IMR-90 (cell line): ENCODE measurements around the gene ADAM12. TPM values are rescaled to one million over a fixed set of nuclear protein-coding genes. Genes with fewer than 3 reads are reported as not detected.
A peak's percentile ranks its signal among the peaks of the same experiment; 100 is the strongest.

Source experiments
- ATAC-seq: fragments of 200-7000 bp; cut with Tn5 transposase; 2 replicates; pipeline ENCODE4 v1.9.1; 2020; ENCODE audit warnings: low read depth, mild to moderate bottlenecking, moderate library complexity
- BruUV-seq: library from RNA; stranded (reverse); fragments of 400-500 nt; replicated peaks from 2 replicates; lab custom pipeline; 2021; lab: Mats Ljungman, UMichigan
- CTCF ChIA-PET: fragments of 300-600 bp; formaldehyde crosslinking; extraction: SDS; loops from one replicate; lab custom pipeline; 2021; ENCODE audit warnings: antibody characterized with exemption; lab: Yijun Ruan, JAX
- POLR2A ChIA-PET: fragments of 300-600 bp; sonication (Branson Sonifier 250); formaldehyde crosslinking; loops from one replicate; lab custom pipeline; 2022; ENCODE audit warnings: antibody characterized with exemption; ENCODE audit not compliant: unreplicated experiment; lab: Charles Lee
- DNase-seq: peaks from one replicate; pipeline ENCODE4 v3.0.0; 2013
- H2AFZ ChIP-seq: replicated peaks from 2 replicates; pipeline ENCODE3; 2013; ENCODE audit warnings: low read length, mild to moderate bottlenecking; ENCODE audit not compliant: poor library complexity
- H2AK5ac ChIP-seq: 2 replicates; pipeline ENCODE4 v1.6.1; 2013; ENCODE audit warnings: low read depth, low read length, inconsistent platforms
- H2AK9ac ChIP-seq: replicated peaks from 2 replicates; pipeline ENCODE3; 2013; ENCODE audit warnings: mild to moderate bottlenecking, low read depth, low read length, moderate library complexity; ENCODE audit not compliant: poor library complexity
- H2BK120ac ChIP-seq: 2 replicates; pipeline ENCODE4 v1.6.1; 2013; ENCODE audit warnings: low read depth, low read length, inconsistent platforms
- H2BK15ac ChIP-seq: 3 replicates; pipeline ENCODE4 v1.6.1; 2013; ENCODE audit warnings: low read depth, low read length, inconsistent platforms
- H2BK20ac ChIP-seq: 2 replicates; pipeline ENCODE4 v1.6.1; 2013; ENCODE audit warnings: low read depth, mild to moderate bottlenecking, inconsistent platforms, low read length, moderate library complexity
- H2BK5ac ChIP-seq: 2 replicates; pipeline ENCODE4 v1.6.1; 2013; ENCODE audit warnings: mild to moderate bottlenecking, low read depth, low read length, inconsistent platforms; ENCODE audit not compliant: poor library complexity, severe bottlenecking
- H3K14ac ChIP-seq: replicated peaks from 2 replicates; pipeline ENCODE4 v1.6.1; 2013; ENCODE audit warnings: low read depth, low read length, inconsistent platforms
- H3K18ac ChIP-seq: 2 replicates; pipeline ENCODE4 v1.6.1; 2013; ENCODE audit warnings: low read depth, low read length, control low read depth
- H3K23ac ChIP-seq: 2 replicates; pipeline ENCODE4 v1.6.1; 2013; ENCODE audit warnings: low read depth, low read length, inconsistent platforms
- H3K27ac ChIP-seq: 2 replicates; pipeline ENCODE4 v1.5.1; 2013; ENCODE audit warnings: mild to moderate bottlenecking, control low read depth, low read length; ENCODE audit not compliant: insufficient read depth
- H3K27me3 ChIP-seq: 2 replicates; pipeline ENCODE4 v1.6.1; 2013; ENCODE audit warnings: low read length; ENCODE audit not compliant: control insufficient read depth, insufficient read depth
- H3K36me3 ChIP-seq: 2 replicates; pipeline ENCODE4 v1.6.1; 2013; ENCODE audit warnings: low read length, mixed read lengths; ENCODE audit not compliant: control insufficient read depth, insufficient read depth
- H3K4ac ChIP-seq: 2 replicates; pipeline ENCODE4 v1.6.1; 2013; ENCODE audit warnings: low read depth, low read length, inconsistent platforms
- H3K4me1 ChIP-seq: 2 replicates; pipeline ENCODE4 v1.6.1; 2013; ENCODE audit warnings: low read length, mixed read lengths; ENCODE audit not compliant: control insufficient read depth, insufficient read depth
- H3K4me2 ChIP-seq: 2 replicates; pipeline ENCODE4 v1.6.1; 2013; ENCODE audit warnings: low read depth, mild to moderate bottlenecking, control low read depth, low read length, moderate library complexity
- H3K4me3 ChIP-seq: 2 replicates; pipeline ENCODE4 v1.5.1; 2013; ENCODE audit warnings: low read depth, mild to moderate bottlenecking, control low read depth, low read length, moderate library complexity; ENCODE audit not compliant: insufficient read depth
- H3K56ac ChIP-seq: 2 replicates; pipeline ENCODE4 v1.6.1; 2013; ENCODE audit warnings: low read length, inconsistent platforms; ENCODE audit not compliant: insufficient read depth; ENCODE audit errors: extremely low read depth
- H3K79me1 ChIP-seq, 2 experiments: 2 replicates each; pipeline ENCODE4 v1.6.1; 2013; ENCODE audit warnings: low read length in 2 of 2, inconsistent platforms in 1 of 2, low read depth in 1 of 2
- H3K9ac ChIP-seq: 2 replicates; pipeline ENCODE4 v1.6.1; 2013; ENCODE audit warnings: low read depth, low read length, control low read depth
- H3K9me1 ChIP-seq: 2 replicates; pipeline ENCODE4 v1.6.1; 2013; ENCODE audit warnings: low read length, inconsistent platforms; ENCODE audit not compliant: insufficient read depth
- H3K9me3 ChIP-seq: 2 replicates; pipeline ENCODE4 v1.6.1; 2013; ENCODE audit warnings: low read length; ENCODE audit not compliant: control insufficient read depth, insufficient read depth
- H4K20me1 ChIP-seq: 2 replicates; pipeline ENCODE4 v1.6.1; 2013; ENCODE audit warnings: low read length, inconsistent platforms; ENCODE audit not compliant: insufficient read depth
- H4K5ac ChIP-seq: 2 replicates; pipeline ENCODE4 v1.6.1; 2013; ENCODE audit warnings: mild to moderate bottlenecking, low read depth, low read length, control low read depth
- H4K8ac ChIP-seq, 2 experiments: 2 replicates each; pipeline ENCODE4 v1.6.1; 2013; ENCODE audit warnings: low read depth in 2 of 2, low read length in 2 of 2, control low read depth in 1 of 2, inconsistent platforms in 1 of 2
- H4K91ac ChIP-seq: 2 replicates; pipeline ENCODE4 v1.6.1; 2013; ENCODE audit warnings: low read depth, low read length, inconsistent platforms; ENCODE audit not compliant: insufficient read depth
- CEBPB ChIP-seq: IDR thresholded peaks from 2 replicates; pipeline ENCODE4 v1.6.1; 2012; ENCODE audit warnings: low read depth, low read length, improper control_type of control experiment
- CHD1 ChIP-seq: IDR thresholded peaks from 2 replicates; pipeline ENCODE4 v1.6.1; 2012; ENCODE audit warnings: low read depth, low read length, improper control_type of control experiment
- CTCF ChIP-seq: conservative IDR thresholded peaks from 2 replicates; pipeline ENCODE4 v1.5.1; 2012; ENCODE audit warnings: mild to moderate bottlenecking, low read depth, low read length, improper control_type of control experiment
- MAZ ChIP-seq: IDR thresholded peaks from 2 replicates; pipeline ENCODE4 v1.6.1; 2012; ENCODE audit warnings: low read depth, mild to moderate bottlenecking, low read length, improper control_type of control experiment, moderate library complexity, borderline replicate concordance
- MXI1 ChIP-seq: IDR thresholded peaks from 2 replicates; pipeline ENCODE4 v1.6.1; 2012; ENCODE audit warnings: low read depth, mild to moderate bottlenecking, low read length, moderate library complexity, borderline replicate concordance
- NFE2L2 ChIP-seq: fragments of 150-350 bp; IDR thresholded peaks from 2 replicates; pipeline ENCODE4 v1.6.1; 2016; ENCODE audit warnings: low read depth, mild to moderate bottlenecking, low read length
- POLR2A ChIP-seq: IDR thresholded peaks from 2 replicates; pipeline ENCODE4 v1.6.1; 2012; ENCODE audit warnings: mild to moderate bottlenecking, low read depth, low read length
- RAD21 ChIP-seq: IDR thresholded peaks from 2 replicates; pipeline ENCODE4 v1.6.1; 2012; ENCODE audit warnings: low read length, improper control_type of control experiment
- RCOR1 ChIP-seq: IDR thresholded peaks from 2 replicates; pipeline ENCODE4 v1.6.1; 2012; ENCODE audit warnings: mild to moderate bottlenecking, low read length, improper control_type of control experiment; ENCODE audit not compliant: insufficient replicate concordance
- RFX5 ChIP-seq: IDR thresholded peaks from 2 replicates; pipeline ENCODE4 v1.8.0; 2012; ENCODE audit warnings: low read depth, mild to moderate bottlenecking, low read length, moderate library complexity
- SMC3 ChIP-seq: fragments of 150-350 bp; IDR thresholded peaks from 2 replicates; pipeline ENCODE4 v1.6.1; 2016; ENCODE audit warnings: low read depth, mild to moderate bottlenecking, antibody characterized with exemption, low read length, moderate library complexity
- WGBS, 2 experiments: methylation state at CpG; one replicate each; pipeline versions ENCODE4 v1.1.5 to v1.1.7; 2013; ENCODE audit warnings: missing lambda C conversion rate in 2 of 2; ENCODE audit not compliant: insufficient read length in 1 of 2; ENCODE audit errors: extremely low coverage in 2 of 2; 5-methylcytosine and 5-hydroxymethylcytosine counted together
- dilution Hi-C: fragments of 300-500 bp; cut with HindIII; formaldehyde crosslinking; loops from one replicate; pipeline ENCODE4 v1.14.3; 2018; ENCODE audit warnings: low sequenced_read_pairs; ENCODE audit not compliant: unreplicated experiment
- in situ Hi-C: fragments of 300-500 bp; cut with MboI; formaldehyde crosslinking; loops from 3 replicates; pipeline ENCODE4 v1.14.3; 2019; ENCODE audit warnings: low sequenced_read_pairs, inconsistent platforms, mixed read lengths
- intact Hi-C: fragments of 100-400 bp; cut with micrococcal nuclease; formaldehyde crosslinking; loops from 2 replicates; pipeline ENCODE4 v1.10.0; 2022
- polyA plus RNA-seq, 3 experiments: library from polyadenylated mRNA; depleted of rRNA; stranded (reverse); fragments of >200 nt; gene quantifications; 2 replicates each; pipeline ENCODE4 v1.2.3, GENCODE V29; 2012; ENCODE audit warnings: low replicate concordance in 1 of 3
- total RNA-seq: library from RNA; depleted of rRNA; stranded (reverse); fragments of >200 nt; gene quantifications from 2 replicates; pipeline ENCODE4 v1.2.3, GENCODE V29; 2012

ADAM12 gene
- total and polyA plus RNA-seq, 2 of the 4 experiments (the other 2 are of a cell fraction): 9.6 to 10.2 TPM

- Histone ChIP-seq H3K14ac (no peak overlapping the region), H3K4ac (no peak overlapping the region), H3K56ac (no peak overlapping the region), H2BK20ac (no peak overlapping the region), H3K27me3 (peaks cover 9% of the 10 kb centered on the region), H4K20me1 (no peaks in the 10 kb centered on the region), H2AK9ac (peak overlapping the region; percentile 63), H3K9me3 (no peaks in the 10 kb centered on the region), H3K4me3 (no peak overlapping the region), H2AK5ac (no peak overlapping the region), H3K4me1 (no peaks in the 10 kb centered on the region), H3K9me1 (no peaks in the 10 kb centered on the region), H3K79me1 (no peaks in the 10 kb centered on the region), H4K8ac (no peak overlapping the region), H3K4me2 (no peak overlapping the region), H2BK15ac (no peak overlapping the region), H3K27ac (no peak overlapping the region), H3K36me3 (no peaks in the 10 kb centered on the region), H2BK120ac (no peak overlapping the region), H3K23ac (no peak overlapping the region), H4K91ac (no peak overlapping the region), H2BK5ac (no peak overlapping the region), H3K9ac (no peak overlapping the region), H3K18ac (no peak overlapping the region), H2AFZ (no peak overlapping the region), H4K5ac (no peak overlapping the region)
- POLR2A ChIA-PET: no interaction called here
- BruUV-seq: no TSS peak
- in situ Hi-C loops (no loop called here), intact Hi-C loops (no loop called here), dilution Hi-C loops (no loop called here)
- DNase-seq (no peak), ATAC-seq (no peak)
- no peak for TF ChIP-seq RFX5
- no peak for TF ChIP-seq CTCF
- no peak for TF ChIP-seq MAZ
- TF ChIP-seq MXI1: no peak
- TF ChIP-seq SMC3: no peak
- TF ChIP-seq RCOR1: no peak
- TF ChIP-seq CHD1: no peak
- TF ChIP-seq NFE2L2: no peak
- no peak for TF ChIP-seq POLR2A
- no peak for TF ChIP-seq CEBPB
- TF ChIP-seq RAD21: no peak
- CTCF ChIA-PET: no interaction called here
- 90% methylated on average over 2 of the region's 6 CpGs; no CpG with 5 or more reads in 1 of the 2 experiments for WGBS, 2 experiments
Observed at GRCh38 chr10:126405239-126405775, 17.0 kb upstream of the ADAM12 start.
